ENCODE measurements around the gene DMWD.
"Not testable (repeated sequence)": the region's sequence is repeated elsewhere in the genome, so short reads cannot be mapped to it uniquely, and the experiment has no call there.

DMWD gene

DNA sequence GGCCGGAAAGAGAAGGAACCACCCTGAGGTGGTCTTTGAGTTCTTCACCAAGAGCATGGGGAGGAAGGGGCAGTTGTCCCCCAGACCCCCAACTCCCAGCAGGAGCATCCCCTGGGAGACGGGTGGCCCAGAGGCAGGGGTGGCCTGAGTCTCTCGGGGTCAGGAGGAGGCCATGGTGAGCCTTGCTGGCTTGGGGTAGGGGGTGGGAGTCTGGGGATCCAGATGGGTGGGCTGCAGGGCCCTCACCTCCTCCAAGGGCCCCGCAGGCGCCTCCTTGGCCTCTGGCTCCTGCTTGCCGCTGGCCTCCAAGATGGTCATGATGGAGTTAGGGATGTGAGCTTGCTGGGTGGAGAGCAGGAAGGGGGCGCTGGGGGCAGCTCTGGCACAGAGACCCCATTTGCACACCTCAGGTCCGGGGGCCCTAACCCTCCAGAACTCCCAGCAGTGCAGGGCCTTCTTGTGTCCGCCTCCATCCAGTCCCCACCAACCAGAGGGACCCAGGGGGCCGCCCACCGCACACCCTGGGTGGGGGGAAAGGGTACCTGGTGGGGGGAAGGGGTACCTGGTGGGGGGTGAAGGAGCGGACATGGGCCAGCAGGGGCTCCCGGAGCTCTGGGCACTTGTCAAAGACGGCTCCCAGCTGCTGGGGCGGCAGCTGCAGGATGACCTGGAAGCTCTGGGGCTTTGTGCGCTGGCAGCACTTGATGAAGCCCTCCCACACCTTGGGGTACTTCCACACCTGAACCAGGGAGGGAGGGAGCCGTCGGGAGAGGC, 23.8 kb upstream of the DMWD start:
- no peak for DNase-seq (ENCODE audit: low spot score)

GRCh38 chr19:45815481-45816216, 23.0 kb upstream of the DMWD start:
- DNase-seq (ENCODE audit: low spot score), result no peak

GRCh38 chr19:45814851-45815480, 22.3 kb upstream of the DMWD start, which contains the start of gene RSPH6A:
Gene RSPH6A, minus strand, starts transcription at chr19:45815308. Its CDS starts 132 bp downstream, at chr19:45815176.
- no peak for DNase-seq (ENCODE audit: low spot score)

DNA sequence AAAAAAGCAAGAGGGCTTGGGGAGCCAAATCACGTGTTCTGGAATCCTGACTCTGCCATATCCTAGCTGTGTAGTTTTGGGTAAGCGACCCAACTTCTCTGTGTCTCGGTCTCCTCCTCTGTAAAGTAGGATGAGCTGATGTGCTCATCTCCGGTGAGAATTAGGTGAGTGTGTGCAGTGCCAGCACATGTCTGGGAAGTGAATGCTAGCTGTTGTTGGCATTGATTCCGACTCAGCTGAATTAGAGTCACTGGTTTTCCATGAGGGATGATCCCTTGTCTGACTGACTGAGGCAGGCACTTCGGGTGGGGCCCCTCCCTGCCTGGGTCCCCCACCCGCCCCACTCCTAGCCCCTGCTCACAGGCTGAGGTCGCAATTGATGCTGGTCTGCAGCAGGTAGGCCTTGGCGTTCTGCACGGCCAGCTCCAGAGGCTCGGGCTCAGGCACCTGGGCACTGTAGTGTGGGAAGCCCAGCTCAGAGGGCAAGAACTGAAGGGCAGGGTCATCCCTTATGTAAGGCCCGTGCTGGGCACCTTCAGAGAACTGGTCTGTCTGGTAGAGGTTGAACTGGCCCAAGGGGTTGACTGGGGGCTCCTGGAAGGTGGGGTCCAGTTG, 21.6 kb upstream of the DMWD start:
- no peak for DNase-seq (ENCODE audit: low spot score)

- DNase-seq (ENCODE audit: low spot score), result no peak
Observed at GRCh38 chr19:45812297-45812696, 19.7 kb upstream of the DMWD start.

DNA sequence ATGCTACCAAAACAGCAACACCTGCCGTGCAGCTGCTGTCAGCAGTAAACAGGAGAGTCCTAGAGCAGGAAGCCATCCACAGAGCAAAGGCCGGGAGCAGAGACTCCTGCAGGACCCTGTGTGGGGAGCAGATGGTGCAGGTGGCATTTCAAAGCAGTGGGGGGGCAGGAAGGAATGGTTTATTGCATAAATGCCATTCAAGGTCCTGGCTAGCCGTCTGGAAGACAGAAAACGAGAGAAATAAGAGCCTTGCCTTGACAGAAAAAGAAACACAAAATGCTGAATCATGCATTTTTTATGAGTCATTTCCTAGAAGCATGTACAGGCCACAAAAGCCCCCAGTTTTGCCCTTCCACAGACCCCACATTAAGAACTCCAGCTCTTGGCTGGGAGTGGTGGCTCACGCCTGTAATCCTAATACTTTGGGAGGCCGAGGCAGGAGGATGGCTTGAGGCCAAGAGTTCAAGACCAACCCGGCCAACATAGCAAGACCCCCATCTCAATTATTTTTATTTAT, 17.1 kb upstream of the DMWD start:
- peak; percentile 29 for DNase-seq (ENCODE audit: low spot score)

DNA sequence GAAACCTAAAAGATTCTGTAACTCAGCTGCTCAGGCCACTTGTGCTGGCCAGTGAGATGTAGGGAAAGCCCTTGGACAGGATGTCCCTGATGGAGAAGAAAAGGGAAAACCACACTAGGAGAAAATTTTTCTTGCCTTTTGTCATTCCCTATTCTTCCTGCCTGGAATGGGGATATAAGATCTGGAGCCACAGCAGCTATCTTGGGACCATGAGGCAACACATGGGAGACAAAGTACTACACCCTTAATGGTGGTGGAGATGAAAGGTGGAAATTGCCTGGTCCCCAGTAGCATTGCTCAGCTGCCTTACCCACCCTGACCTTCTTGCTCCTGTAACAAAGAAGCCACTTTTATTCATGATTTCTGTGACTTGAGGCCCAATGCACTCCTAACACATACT, 13.1 kb upstream of the DMWD start:
- no peak for DNase-seq (ENCODE audit: low spot score)

GRCh38 chr19:45804959-45805230, 12.2 kb upstream of the DMWD start:
- no peak for DNase-seq (ENCODE audit: low spot score)

DNA sequence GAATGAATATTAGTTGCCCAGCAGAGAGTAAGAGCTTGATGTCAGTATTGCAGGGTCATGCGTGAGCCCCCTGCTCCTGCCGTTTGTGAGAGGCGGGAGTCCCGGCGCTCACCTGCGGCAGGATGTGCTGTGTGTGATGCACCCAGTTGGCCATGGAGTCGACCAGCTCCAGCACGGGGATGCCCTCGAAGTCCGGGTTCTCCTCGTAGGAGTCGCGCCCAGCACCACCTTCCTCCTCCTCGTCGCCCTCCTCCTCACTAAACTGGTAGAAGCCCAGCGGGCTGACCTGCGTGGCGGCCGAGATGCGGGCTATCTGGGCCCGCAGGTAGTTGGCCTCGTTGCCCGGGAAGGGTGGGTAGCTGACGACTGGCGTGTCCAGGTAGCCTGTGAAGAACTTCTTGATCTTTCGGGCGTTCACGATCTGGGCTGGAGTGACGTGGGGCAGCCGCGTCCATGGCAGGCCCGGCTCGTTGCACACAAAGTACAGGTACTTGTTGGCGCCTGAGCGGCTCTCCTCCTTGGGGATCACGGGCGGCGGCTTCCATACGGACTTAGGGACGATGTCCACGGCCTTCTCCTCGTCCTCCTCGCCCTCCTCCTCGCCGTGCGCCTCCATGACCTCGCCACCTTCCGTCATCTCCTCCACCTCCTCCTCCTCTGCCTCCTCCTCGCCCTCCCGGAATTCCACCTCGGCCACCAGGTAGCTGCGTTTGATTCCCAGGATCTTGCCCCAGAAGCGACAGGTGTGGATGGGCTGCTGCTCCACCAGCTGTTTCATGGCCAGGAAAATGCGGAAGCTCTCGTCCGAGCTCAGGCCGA, 11.7 kb upstream of the DMWD start:
- no peak for DNase-seq (ENCODE audit: low spot score)

DNA sequence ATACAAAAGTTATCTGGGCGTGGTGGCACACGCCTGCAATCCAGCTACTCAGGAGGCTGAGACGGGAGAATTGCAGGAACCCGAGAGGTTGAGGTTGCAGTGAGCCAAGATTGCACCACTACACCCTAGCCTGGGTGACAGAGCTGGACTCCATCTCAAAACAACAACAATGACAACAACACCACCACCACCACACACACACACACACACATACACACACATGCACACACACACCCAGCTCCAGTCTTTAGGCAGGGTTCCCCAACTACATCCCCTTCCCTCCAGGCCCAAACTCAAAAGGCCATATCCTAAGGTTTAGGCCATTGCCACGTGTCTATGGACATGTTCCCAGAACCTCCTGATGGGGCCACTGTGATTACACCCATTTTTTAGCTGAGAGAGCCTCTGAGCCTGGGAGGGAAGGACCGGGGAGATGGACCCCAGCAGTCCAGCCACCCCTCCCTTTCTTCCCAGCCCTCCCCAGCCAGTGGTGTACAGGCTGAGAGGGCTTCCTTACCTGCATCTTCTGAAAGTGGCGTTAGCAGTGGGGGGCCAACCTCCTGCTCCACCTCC, 9.0 kb upstream of the DMWD start:
- no peak for DNase-seq (ENCODE audit: low spot score)

GRCh38 chr19:45800070-45800553, 7.5 kb upstream of the DMWD start:
- DNase-seq (ENCODE audit: low spot score), result peak; percentile 46

DNA sequence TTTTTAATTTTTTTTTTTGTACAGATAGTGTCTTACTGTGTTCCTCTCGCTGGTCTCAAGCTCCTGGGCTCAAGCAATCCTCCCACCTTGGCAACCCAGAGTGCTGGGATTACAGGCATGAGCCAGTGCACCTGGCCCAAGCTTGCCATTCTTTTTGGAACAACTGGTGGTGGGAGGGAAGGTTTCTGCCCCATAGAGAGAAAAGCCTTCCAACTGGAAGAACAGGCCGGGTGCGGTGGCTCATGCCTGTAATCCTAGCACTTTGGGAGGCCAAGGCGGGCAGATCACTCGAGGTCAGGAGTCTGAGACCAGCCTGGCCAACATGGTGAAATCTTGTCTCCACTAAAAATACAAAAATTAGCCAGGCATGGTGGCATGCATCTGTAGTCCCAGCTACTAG, 6.9 kb upstream of the DMWD start:
- DNase-seq (ENCODE audit: low spot score), result not testable (repeated sequence)

- peak; percentile 90 for DNase-seq (ENCODE audit: low spot score)
Observed at GRCh38 chr19:45798995-45799517, 6.4 kb upstream of the DMWD start.

DNA sequence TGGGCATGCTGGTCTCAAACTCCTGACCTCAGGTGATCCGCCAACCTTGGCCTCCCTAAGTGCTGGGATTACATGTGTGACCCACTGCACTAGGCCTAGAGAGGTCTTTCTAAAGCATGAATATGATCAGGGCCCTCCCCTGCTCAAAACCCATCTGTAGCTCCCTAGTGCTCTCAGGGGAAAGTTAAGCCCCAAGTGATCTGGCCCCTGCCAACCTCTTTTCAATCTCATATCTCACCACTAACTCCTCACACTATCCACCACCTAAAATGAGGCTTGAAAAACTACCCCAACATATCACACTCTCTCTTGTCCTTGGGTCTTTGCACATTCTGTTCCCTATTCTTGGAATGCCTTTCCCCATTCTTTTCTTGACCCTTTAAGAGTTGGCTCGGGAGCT, 2.0 kb upstream of the DMWD start:
- no peak for DNase-seq (ENCODE audit: low spot score)

DNA sequence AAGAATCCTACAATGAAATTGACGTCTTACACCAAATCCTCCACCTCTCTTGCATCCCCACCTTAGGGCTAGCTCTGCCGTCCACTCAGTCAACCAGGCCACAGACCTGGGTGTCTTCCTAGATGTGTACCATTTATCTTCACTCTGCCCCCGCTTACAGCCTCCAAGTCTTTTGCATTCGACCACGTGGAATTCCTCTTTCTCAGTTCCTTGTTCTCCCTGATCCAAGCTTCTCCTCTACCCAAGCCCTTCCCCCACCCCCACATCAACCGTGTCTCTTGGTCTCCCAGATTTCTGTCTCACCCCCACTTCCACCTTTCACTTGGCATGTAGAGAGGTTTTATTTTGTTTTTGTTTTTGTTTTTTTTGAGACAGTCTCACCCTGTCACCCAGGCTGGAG, 1.2 kb upstream of the DMWD start:
- no peak for DNase-seq (ENCODE audit: low spot score)

DNA sequence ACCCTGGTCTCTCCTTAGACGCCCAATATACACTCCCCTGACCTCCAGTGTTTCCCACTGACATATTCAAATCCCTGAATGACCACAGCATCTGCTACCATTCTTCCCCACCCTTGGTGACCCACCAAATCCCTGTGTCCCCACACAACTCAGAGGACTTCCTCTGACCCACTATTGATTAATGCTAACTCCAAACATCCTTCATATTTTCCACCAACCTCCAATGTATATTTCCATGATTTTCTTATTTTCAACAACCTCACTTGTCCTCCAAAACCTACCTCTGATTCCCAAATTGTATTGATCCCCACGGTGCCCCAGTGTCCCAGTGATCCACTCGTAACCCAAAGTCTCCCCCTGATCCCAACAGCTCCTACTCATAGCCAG, 526 bp upstream of the DMWD start:
- DNase-seq (ENCODE audit: low spot score), result no peak

- DNase-seq (ENCODE audit: low spot score), result no peak
Observed at GRCh38 chr19:45791744-45792469, 738 bp downstream of the DMWD start.

GRCh38 chr19:45790942-45791341, 1.7 kb downstream of the DMWD start:
- no peak for DNase-seq (ENCODE audit: low spot score)

DNA sequence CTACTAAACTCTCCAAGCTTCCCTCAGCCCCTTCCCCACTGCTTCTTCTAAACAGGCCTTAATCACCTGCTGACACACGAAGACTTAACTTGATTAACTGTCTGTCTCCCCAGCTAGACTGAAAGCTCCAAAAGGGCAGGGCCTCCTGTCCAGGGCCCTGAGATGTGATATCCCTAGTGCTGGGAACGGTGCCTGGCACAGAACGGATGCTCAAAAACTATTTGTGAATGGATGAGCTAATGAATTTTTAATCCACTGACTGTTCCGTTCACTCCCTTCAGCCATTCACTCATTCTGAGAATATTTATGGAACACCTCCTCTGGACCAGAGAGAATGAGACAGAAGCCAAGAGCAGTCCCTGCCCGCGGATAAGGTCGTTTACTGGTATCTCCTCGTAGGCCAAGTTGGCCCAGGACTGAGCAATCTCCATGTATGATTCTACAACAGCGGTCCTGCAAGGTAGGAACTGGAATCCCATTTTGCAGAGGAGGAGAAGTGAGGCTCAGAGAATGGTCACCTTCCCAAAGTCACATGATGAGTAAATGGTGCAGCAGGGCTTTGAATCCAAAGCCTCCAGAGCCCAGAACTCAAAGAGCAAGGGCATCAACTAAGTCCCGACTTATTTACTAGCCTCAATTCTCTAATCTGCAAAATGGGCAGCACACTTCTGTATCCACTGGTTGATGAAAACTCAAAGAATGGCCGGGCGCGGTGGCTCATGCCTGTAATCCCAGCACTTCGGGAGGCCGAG, 3.4 kb downstream of the DMWD start:
- DNase-seq (ENCODE audit: low spot score), result no peak

GRCh38 chr19:45786533-45786894, 6.1 kb downstream of the DMWD start:
- no peak for DNase-seq (ENCODE audit: low spot score)
